HG03521 (cell line): ENCODE results near the gene BABAM2.
"Not testable (repeated sequence)": the region's sequence is repeated elsewhere in the genome, so short reads cannot be mapped to it uniquely, and the experiment has no call there.

Source experiments
- ATAC-seq: cut with Tn5 transposase; IDR thresholded peaks from one replicate; pipeline ENCODE4 v1.9.1; 2021; ENCODE audit warnings: mild to moderate bottlenecking, moderate library complexity; ENCODE audit not compliant: unreplicated experiment

BABAM2 gene

GRCh38 chr2:28098501-28099225 lies 208.1 kb downstream of the BABAM2 start:
- no peak for ATAC-seq

- no peak for ATAC-seq
Measured at GRCh38 chr2:28101123-28101522, 210.6 kb downstream of the BABAM2 start.

GRCh38 chr2:28101892-28102291 lies 211.4 kb downstream of the BABAM2 start:
- no peak for ATAC-seq

DNA sequence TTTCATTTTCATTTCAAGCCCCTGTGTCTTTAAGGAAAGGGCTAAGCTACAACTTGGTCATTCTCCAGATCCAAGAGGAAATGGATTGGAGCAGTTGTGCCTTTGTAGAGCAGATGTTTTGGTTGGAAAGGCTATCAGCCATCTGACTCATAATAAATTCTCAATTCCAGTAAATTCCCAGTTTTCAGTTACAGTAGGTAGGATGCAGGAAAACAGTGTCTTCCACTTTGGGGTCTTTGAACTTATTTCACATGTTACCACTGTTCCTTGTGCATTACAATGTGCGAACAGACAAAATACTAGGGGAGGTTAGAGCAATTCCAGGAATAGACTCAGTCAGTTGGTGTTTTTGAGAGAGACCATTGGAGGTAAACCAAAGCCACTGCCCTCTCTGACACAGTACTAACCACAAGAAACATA lies 211.9 kb downstream of the BABAM2 start:
- ATAC-seq: no peak

- ATAC-seq: no peak
Measured at GRCh38 chr2:28103611-28104010, 213.1 kb downstream of the BABAM2 start.

DNA sequence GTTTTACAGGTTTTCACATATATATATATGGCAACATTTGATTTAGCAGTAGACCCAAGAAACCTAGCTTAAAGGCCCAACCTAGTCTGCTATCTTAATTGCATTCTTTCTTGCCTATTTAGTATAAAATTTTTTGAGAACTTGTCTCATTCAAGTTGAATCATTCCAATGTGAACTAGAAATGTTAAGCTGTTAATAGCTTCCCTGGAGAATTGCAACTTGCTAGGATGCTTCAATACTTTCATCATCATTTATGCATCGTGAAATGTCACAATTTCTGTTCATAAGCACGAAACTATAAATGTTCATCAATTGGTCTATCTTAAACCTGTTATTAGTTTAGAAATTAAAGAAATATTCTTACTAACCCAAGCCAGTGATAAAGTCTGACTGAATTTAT lies 217.6 kb downstream of the BABAM2 start:
- ATAC-seq: no peak

DNA sequence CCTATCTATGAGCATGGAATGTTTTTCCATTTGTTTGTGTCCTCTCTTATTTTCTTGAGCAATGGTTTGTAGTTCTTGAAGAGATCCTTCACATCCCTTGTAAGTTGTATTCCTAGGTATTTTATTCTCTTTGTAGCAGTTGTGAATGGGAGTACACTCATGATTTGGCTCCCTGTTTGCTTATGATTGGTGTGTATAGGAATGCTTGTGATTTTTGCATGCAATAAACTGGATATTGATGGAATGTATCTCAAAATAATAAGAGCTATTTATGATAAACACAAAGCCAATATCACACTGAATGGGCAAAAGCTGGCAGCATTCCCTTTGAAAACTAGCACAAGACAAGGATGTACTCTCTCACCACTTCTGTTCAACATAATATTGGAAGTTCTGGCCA lies 223.2 kb downstream of the BABAM2 start:
- not testable (repeated sequence) for ATAC-seq

GRCh38 chr2:28117104-28117596 lies 226.6 kb downstream of the BABAM2 start:
- ATAC-seq: no peak

DNA sequence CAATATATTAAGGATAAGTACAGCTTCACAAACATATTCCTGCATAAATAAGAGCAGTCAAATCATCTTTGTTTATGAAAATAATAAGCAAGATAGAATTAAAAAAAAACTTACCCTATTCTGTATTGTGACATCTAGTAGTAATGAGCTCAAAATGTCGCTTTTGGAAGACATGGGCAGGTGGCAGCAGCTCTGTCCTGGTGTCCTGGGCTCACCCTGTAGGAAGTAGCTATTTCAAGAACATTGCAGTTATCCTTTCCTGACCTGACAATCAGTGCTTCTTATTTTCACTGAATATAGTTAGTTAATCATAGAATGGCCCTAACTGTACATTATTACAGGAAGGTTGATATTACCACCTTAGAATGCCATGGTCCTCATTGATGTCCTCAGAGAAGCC lies 229.1 kb downstream of the BABAM2 start:
- no peak for ATAC-seq

GRCh38 chr2:28128281-28128950 lies 237.9 kb downstream of the BABAM2 start:
- ATAC-seq: no peak

DNA sequence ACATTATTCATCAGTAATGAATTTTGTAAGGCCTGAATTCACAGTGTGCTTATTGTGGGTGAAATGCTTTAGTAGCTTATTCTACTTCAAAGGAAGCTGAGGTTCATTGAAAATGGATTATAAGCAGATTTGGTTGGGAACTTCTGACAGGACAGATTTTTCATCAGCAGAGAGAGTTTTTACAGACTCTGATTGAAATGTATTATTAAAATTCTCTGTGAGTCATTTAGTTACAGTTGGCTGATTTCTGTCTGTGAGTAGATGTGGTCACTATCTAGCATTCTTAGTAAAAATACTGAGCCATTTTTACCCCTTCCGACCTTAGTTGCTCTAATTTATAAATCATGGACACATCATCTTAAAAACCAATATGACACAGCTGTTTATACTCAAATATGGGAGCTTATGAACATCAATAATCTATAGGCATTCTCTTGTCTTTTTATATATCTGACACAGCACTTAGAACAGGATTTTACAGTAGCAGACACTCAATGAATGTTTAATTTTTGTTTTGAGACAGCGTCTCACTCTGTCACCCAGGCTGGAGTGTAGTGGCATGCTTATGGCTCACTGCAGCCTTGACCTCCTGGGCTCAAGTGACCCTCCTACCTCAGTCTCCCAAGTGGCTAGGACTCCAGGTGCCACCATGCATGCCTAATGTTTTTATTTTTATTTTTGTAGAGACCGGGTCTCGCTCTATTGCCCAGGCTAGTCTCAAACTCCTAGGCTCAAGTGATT lies 239.6 kb downstream of the BABAM2 start:
- no peak for ATAC-seq

- no peak for ATAC-seq
Measured at GRCh38 chr2:28133778-28134177, 243.2 kb downstream of the BABAM2 start.

DNA sequence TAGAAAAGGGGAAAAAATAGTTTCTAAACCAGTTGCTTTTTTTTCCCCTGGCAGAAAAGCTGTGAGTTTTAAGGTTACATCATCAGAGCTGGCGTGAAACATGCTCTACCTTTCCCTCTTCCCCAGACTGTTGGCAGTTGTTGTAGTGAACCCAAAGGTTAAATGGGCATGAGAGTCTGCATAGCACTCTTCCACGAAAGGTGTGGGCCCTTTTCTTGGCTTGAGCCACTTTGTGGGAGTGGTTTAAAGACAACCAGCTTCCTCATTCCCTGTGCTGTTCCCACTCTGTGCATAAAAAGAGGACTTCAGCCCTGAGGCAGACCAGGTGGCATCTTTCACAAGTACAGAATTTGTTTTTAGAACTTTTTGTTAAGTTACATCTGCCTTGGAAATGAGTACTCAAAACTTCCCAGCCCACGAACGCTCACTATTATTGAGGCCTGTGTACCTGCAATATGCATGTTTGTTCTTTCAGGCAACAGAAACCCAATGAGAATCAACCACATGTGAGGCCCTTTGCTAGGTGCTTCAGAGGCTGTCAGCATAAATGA lies 243.8 kb downstream of the BABAM2 start:
- no peak for ATAC-seq

DNA sequence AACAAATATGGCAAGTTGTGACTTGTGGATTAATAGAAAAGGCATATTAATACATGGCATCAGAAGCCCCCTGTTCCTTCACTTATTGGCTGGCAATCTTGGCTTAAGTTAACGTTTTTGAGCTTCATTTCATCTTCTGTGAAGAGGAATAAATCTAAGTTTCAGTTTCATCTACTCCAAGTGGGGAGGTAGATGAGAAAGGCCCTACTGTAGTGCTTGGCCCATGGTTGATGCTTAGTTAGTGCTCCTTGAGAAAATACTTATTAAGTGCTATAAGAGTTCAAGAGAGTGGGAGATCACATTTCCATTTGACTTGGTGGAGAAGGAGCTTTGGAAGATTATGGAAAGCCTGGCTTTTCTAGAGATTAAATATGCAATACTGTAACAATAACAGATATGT lies 244.3 kb downstream of the BABAM2 start:
- ATAC-seq: no peak

GRCh38 chr2:28135324-28135723 lies 244.8 kb downstream of the BABAM2 start:
- ATAC-seq: no peak

DNA sequence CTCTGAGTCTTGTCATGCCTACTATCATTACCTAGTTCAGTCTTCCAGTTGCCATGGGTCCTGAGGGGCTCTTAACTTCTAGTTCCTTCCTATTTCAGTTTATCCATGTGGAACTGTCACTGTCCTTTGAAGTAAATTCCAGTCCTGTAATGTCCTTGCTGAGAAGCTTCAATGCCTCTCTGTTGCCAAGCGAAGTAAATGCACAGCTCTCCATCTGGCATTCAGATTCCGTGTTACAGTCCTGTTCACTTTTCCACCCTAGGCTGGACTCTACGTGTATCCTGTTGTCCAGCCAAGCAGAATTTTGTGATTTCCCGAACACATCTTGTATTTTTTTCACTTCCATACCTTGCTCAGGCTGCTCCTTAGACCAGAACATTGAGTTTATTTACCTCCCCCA lies 245.3 kb downstream of the BABAM2 start:
- ATAC-seq: no peak

DNA sequence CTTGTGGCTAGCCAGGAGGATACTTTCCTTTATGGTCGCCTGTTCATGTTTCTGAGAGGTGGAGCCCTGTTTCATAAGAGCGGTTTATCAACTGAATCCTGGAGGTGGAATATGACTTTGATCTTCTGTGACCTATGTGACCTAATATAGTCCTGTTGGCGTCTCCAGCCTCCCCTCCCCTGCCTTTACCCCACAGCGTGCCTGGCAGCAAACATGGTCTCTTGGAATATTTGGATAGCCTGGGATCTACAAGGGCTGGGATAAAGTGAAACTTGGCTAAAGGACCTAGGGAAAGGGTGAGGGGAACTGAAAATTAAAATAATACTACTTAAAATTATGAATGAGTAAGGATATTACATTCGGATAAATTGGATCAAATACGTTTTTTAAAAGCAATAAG lies 246.0 kb downstream of the BABAM2 start:
- no peak for ATAC-seq

DNA sequence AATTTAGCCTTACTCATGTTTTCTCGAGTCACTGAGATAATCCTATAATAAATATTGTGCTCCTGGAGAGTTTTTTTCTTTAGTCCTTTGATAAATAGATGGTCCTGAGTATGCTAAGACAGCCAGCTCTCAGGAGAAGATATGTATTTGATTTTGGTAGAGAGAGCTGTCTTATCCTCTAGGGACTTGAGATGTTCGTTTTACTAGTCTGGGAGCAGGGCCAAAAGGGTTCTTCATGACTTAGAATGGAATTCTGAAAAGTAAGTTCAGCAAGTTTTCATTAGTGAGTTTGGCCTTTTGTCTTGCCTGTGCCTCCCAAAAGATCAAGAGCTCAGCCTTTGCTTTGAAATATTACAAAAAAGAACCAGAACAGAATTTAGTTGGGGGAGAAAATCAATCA lies 246.7 kb downstream of the BABAM2 start:
- no peak for ATAC-seq

DNA sequence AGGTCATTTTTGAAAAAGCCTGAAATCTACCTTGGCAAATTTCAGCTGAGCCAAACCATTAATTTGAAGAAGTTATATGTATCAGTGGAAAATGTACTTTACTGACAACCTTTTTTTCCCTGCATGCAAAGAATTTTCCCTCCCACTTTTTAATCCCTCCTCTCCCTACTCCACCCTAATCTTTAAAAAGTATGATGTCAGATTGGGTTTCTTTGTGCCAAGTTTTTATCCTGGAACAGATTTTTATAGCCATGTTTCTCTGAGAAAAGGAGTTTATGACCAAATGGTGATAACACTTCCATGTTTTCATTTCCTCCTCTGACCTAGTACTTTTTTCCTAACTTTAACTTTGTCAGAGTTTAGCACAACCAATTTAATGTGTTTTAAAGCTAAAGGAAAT lies 251.9 kb downstream of the BABAM2 start:
- no peak for ATAC-seq

DNA sequence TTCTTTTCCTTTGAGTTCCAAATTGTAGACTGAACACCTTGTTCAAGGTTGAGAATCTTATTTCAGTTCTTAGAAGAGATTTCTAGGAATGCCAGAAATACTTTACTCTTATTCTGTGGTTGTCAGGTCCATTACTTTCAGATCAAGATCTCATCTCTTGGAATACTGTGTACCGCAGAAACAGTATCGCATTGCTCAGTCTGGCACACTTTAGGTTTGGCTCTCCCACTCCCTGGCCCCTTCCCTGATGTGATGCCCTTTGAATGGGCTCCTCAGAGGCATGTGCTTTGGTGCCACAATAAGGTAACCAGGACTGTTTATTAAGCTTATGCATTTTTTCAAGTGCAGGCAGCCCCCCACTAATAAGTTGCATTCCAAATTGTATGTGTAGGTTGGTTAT lies 257.5 kb downstream of the BABAM2 start:
- ATAC-seq: no peak

- no peak for ATAC-seq
Measured at GRCh38 chr2:28148566-28148965, 258.0 kb downstream of the BABAM2 start.
